GM19328 (cell line): ENCODE measurements around the gene STAT5B.

ENCODE experiments used
- ATAC-seq: cut with Tn5 transposase; IDR thresholded peaks from one replicate; pipeline ENCODE4 v1.9.1; 2021; ENCODE audit warnings: mild to moderate bottlenecking, moderate library complexity; ENCODE audit not compliant: unreplicated experiment

STAT5B gene

DNA sequence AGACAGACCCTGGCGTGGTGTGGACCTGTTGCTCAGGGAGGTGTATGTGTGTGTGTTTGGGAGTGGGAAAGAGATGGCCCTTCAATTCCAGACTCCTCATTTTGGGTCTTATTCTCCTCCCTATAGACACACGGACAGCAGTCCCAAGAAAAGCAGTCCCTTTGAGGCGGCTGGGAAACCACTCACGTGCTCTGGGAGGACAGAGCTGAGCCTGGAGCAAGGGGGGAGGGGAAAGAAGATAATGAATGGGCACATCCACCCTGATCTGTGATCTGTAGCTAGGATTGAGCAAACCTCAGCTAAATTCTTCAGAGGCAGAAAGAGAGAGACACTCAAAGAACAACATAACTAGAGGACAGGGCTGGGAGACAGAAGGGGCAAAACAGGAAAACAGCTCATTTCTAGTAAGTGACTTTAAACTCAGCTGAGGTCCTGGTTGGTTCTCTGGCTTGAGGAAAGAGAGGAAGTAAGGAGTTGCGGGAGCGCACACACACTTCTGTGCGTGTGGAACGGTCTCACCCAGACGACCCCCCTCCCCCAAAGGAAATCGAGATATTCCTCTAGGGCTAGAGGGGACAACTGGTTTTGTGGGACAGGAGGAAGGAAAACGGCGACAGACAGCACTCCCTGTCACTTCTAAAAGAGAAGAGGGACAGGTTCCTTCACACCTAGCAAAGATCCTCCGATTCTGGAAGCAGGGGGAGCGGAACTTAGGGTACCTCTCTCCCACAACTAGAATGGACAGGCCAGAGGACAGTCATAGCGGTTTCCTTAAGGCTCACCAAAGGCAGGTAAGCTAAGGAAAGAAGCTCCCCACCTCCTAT, 122.1 kb downstream of the STAT5B start:
- no peak for ATAC-seq
